ENCODE results near the gene SLC19A2.

Gene SLC19A2

DNA sequence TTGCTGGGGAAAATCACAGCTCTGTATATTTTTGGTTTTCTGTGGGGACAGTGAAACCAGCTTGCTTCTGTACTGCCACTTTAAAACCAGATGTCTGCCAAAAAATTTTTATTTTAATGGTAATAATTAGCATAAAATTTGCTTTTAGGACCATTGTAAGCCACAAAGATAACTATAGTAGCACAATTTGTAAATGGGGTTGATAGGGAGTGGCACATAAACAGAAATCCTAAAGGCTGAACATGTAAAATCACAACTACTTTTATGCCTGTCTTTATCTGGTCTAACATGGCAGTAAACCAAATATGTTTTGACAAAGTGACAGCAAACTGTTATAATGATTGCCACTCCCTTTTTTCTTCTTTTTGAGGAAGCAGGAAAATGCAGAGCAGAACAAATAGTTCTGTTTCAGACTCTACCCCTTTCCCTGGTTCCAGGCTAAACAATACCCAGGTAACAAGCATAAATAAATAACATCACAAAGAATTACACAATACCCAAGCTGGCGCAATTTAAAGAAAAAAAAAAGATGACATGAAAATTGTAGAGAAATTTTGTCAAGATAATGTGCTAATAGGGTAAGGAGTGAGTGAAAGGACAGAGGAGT is 34.4 kb downstream of the SLC19A2 start:
- H3K27ac Mint-ChIP-seq = no peak overlapping the region
- ATAC-seq (ENCODE audit: low read depth) (no peak), DNase-seq (ENCODE audit: low spot score in 2 of 2) (no peak)
- peaks cover 2% of the 10 kb centered on the region for H3K36me3 Mint-ChIP-seq
- no peaks in the 10 kb centered on the region for H3K4me1 Mint-ChIP-seq
- H3K4me3 Mint-ChIP-seq = no peak overlapping the region
- H3K9me3 Mint-ChIP-seq = peaks cover 3% of the 10 kb centered on the region
- H3K27me3 Mint-ChIP-seq = peaks cover 8% of the 10 kb centered on the region

DNA sequence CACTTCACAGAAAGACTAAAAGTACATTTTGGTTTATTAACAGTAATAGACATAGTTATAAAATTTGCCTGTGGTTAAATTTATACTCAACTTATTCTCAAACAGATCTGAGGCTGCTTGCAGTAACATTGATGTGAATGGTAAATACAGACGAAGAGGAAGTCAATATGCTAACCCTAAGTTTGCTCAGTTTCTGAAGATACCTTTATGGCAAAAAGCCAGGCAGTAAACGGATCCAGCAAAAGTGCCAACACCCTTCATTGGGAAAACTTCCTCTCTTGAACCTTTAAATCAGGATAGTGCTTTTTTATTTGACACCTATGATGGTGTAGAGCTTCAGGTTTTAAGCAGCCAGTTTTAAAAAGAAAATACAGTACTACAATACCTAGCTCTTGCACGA is 41.8 kb downstream of the SLC19A2 start:
- Mint-ChIP-seq H3K27me3 (peaks cover 9% of the 10 kb centered on the region), H3K4me1 (no peaks in the 10 kb centered on the region), H3K9me3 (no peaks in the 10 kb centered on the region), H3K4me3 (no peak overlapping the region), H3K36me3 (no peaks in the 10 kb centered on the region), H3K27ac (no peak overlapping the region)
- ATAC-seq (ENCODE audit: low read depth) (no peak), DNase-seq (ENCODE audit: low spot score in 2 of 2) (no peak)

GRCh38 chr1:169427081-169427641 is 58.6 kb downstream of the SLC19A2 start, which contains the start of gene CCDC181:
Gene CCDC181, minus strand, starts transcription at chr1:169427474. Its CDS starts 2,547 bp downstream, at chr1:169424927.
- peak within 1 kb of the TSS; percentile 4 for H3K27ac Mint-ChIP-seq

DNA sequence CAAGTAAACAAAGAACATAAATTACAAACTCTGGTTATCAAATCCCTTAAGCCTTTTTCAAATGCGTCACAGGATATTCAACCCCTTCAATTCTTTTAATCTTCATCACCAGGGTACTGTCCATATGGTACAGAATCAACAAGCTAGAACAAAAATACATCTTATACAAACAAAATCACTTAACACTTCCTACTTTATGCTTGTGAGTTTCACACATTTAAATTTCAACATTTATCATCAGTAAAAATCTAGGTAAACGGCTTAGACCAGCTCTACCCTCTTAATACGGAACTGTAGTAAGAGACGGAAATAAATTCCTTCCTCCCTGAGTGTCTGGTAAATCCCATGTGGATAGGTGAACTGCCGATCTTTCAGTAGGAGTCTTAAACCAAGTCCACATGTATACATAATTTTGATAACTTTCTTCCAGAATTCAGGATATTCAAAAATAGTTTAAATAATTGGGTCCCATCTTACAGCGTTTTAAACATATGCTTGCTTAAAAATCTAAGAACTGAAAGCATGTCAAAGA is 59.5 kb downstream of the SLC19A2 start:
- H3K36me3 Mint-ChIP-seq = no peaks in the 10 kb centered on the region
- H3K9me3 Mint-ChIP-seq = peaks cover 2% of the 10 kb centered on the region
- ATAC-seq (ENCODE audit: low read depth) = no peak
- H3K27me3 Mint-ChIP-seq = peaks cover 36% of the 10 kb centered on the region
- H3K27ac Mint-ChIP-seq = no peak overlapping the region
- H3K4me1 Mint-ChIP-seq = peaks cover 6% of the 10 kb centered on the region
- H3K4me3 Mint-ChIP-seq = no peak overlapping the region
- DNase-seq (ENCODE audit: low spot score in 2 of 2) = no peak

More at GRCh38 chr1:169427081-169427641, 58.6 kb downstream of the SLC19A2 start, which contains the start of gene CCDC181:
- H3K36me3 Mint-ChIP-seq = peaks cover 1% of the 10 kb centered on the region
- peak; percentile 11 to 32 for DNase-seq (ENCODE audit: low spot score in 2 of 2)
- peak within 1 kb of the TSS; percentile 81 for H3K4me3 Mint-ChIP-seq
- peaks cover 33% of the 10 kb centered on the region for H3K27me3 Mint-ChIP-seq
- peaks cover 6% of the 10 kb centered on the region for H3K9me3 Mint-ChIP-seq
- peaks cover 6% of the 10 kb centered on the region for H3K4me1 Mint-ChIP-seq
- ATAC-seq (ENCODE audit: low read depth) = peak; percentile 92

DNA sequence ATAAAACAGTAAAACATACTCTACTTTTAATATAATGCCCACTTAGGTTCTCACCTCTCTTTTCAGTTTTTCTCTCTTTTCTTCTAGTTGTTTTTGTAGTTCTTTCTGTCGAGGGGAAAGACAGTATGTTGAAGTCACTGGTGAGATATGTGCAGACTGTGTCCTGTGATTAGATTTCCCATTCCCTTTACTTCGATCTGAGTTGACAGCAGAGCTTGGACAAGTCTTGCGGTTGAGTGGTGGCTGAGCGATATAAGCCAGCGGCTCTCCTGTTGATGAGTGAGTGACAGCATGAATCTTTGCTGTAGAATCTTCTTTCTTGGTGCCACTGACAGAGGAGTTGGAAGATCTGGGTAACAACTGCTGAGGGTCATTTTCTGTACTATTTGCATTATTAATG is 64.4 kb downstream of the SLC19A2 start:
- H3K36me3 Mint-ChIP-seq = no peaks in the 10 kb centered on the region
- no peak for ATAC-seq (ENCODE audit: low read depth)
- no peak overlapping the region for H3K4me3 Mint-ChIP-seq
- no peak overlapping the region for H3K27ac Mint-ChIP-seq
- H3K27me3 Mint-ChIP-seq = peaks cover 10% of the 10 kb centered on the region
- H3K4me1 Mint-ChIP-seq = peaks cover 2% of the 10 kb centered on the region
- DNase-seq (ENCODE audit: low spot score in 2 of 2) = no peak
- no peaks in the 10 kb centered on the region for H3K9me3 Mint-ChIP-seq

GRCh38 chr1:169414952-169415351 is 70.8 kb downstream of the SLC19A2 start:
- ATAC-seq (ENCODE audit: low read depth) = no peak
- Mint-ChIP-seq H3K27me3 (no peaks in the 10 kb centered on the region), H3K4me3 (no peak overlapping the region), H3K27ac (no peak overlapping the region), H3K9me3 (peaks cover 9% of the 10 kb centered on the region), H3K4me1 (peaks cover 2% of the 10 kb centered on the region), H3K36me3 (no peaks in the 10 kb centered on the region)
- DNase-seq (ENCODE audit: low spot score in 2 of 2) = no peak
